Glutamatergic neuron (in vitro differentiated cells): ENCODE measurements around the gene ALDH1A2. TPM values are rescaled to one million over a fixed set of nuclear protein-coding genes. Genes with fewer than 3 reads are reported as not detected.

Experiments used
- DNase-seq: peaks from one replicate; pipeline ENCODE4 v3.0.0; 2022
- H3K27ac Mint-ChIP-seq: one replicate; pipeline ENCODE4 v1.8.0; 2020; ENCODE audit warnings: mild to moderate bottlenecking, mixed read lengths, inconsistent platforms; ENCODE audit not compliant: unreplicated experiment
- H3K27me3 Mint-ChIP-seq: one replicate; pipeline ENCODE4 v1.8.0; 2020; ENCODE audit warnings: mild to moderate bottlenecking, moderate library complexity, mixed read lengths, inconsistent platforms; ENCODE audit not compliant: unreplicated experiment
- H3K36me3 Mint-ChIP-seq: one replicate; pipeline ENCODE4 v1.8.0; 2020; ENCODE audit warnings: mild to moderate bottlenecking, mixed read lengths, inconsistent platforms; ENCODE audit not compliant: unreplicated experiment
- H3K4me1 Mint-ChIP-seq: one replicate; pipeline ENCODE4 v1.8.0; 2020; ENCODE audit warnings: mild to moderate bottlenecking, low read depth, mixed read lengths, inconsistent platforms; ENCODE audit not compliant: unreplicated experiment
- H3K4me3 Mint-ChIP-seq: one replicate; pipeline ENCODE4 v1.8.0; 2020; ENCODE audit warnings: mild to moderate bottlenecking, mixed read lengths, inconsistent platforms; ENCODE audit not compliant: unreplicated experiment
- H3K9me3 Mint-ChIP-seq: one replicate; pipeline ENCODE4 v1.8.0; 2020; ENCODE audit warnings: mild to moderate bottlenecking, moderate library complexity, mixed read lengths, inconsistent platforms; ENCODE audit not compliant: unreplicated experiment
- CTCF ChIP-seq: fragments of 200-600 bp; sonication (generic); IDR thresholded peaks from one replicate; pipeline ENCODE4 v1.5.0; 2021; ENCODE audit not compliant: partially characterized antibody, unreplicated experiment
- total RNA-seq: library from RNA; stranded (reverse); fragmentation: NEBNext Ultra II Directional; extraction: Animal tissue kit (Norgen Biotek cat#: 25700); gene quantifications from one replicate; pipeline ENCODE4 v1.2.1, GENCODE V29; 2021; ENCODE audit not compliant: unreplicated experiment

ALDH1A2 gene
- total RNA-seq, 1 donor from 2014 or later, result not detected

- no peak for DNase-seq
- no peak overlapping the region for H3K27ac Mint-ChIP-seq
- TF ChIP-seq CTCF, result no peak
- no peaks in the 10 kb centered on the region for H3K9me3 Mint-ChIP-seq
- H3K36me3 Mint-ChIP-seq, result no peaks in the 10 kb centered on the region
- H3K4me1 Mint-ChIP-seq, result no peaks in the 10 kb centered on the region
- H3K27me3 Mint-ChIP-seq, result no peaks in the 10 kb centered on the region
- H3K4me3 Mint-ChIP-seq, result no peak overlapping the region
Observed at GRCh38 chr15:58095415-58095814, 29.9 kb upstream of the ALDH1A2 start.

GRCh38 chr15:58087871-58088270 lies 22.4 kb upstream of the ALDH1A2 start:
- TF ChIP-seq CTCF, result no peak
- Mint-ChIP-seq H3K9me3 (no peaks in the 10 kb centered on the region), H3K4me1 (no peaks in the 10 kb centered on the region), H3K36me3 (no peaks in the 10 kb centered on the region), H3K27ac (no peak overlapping the region), H3K4me3 (no peak overlapping the region), H3K27me3 (no peaks in the 10 kb centered on the region)
- no peak for DNase-seq

- Mint-ChIP-seq H3K4me3 (no peak overlapping the region), H3K4me1 (no peaks in the 10 kb centered on the region), H3K27me3 (no peaks in the 10 kb centered on the region), H3K27ac (no peak overlapping the region), H3K36me3 (no peaks in the 10 kb centered on the region), H3K9me3 (no peaks in the 10 kb centered on the region)
- no peak for TF ChIP-seq CTCF
- DNase-seq, result no peak
Observed at GRCh38 chr15:58086491-58086890, 21.0 kb upstream of the ALDH1A2 start.

GRCh38 chr15:58083526-58083925 lies 18.0 kb upstream of the ALDH1A2 start:
- Mint-ChIP-seq H3K4me3 (no peak overlapping the region), H3K4me1 (peaks cover 2% of the 10 kb centered on the region), H3K9me3 (no peaks in the 10 kb centered on the region), H3K36me3 (no peaks in the 10 kb centered on the region), H3K27ac (no peak overlapping the region), H3K27me3 (no peaks in the 10 kb centered on the region)
- TF ChIP-seq CTCF, result no peak
- DNase-seq, result no peak

GRCh38 chr15:58081891-58082290 lies 16.4 kb upstream of the ALDH1A2 start:
- no peak for DNase-seq
- Mint-ChIP-seq H3K36me3 (no peaks in the 10 kb centered on the region), H3K27ac (no peak overlapping the region), H3K9me3 (no peaks in the 10 kb centered on the region), H3K4me3 (no peak overlapping the region), H3K27me3 (no peaks in the 10 kb centered on the region), H3K4me1 (peaks cover 2% of the 10 kb centered on the region)
- no peak for TF ChIP-seq CTCF
